MM.1S (cell line): ENCODE results near the gene MRAS.

ENCODE experiments used
- DNase-seq: peaks from one replicate; pipeline ENCODE4 v3.0.0-alpha.2; 2015
- H2AFZ ChIP-seq: fragments of 300-600 bp; sonication (generic); 2 replicates; pipeline ENCODE4 v1.6.0; 2016; ENCODE audit warnings: antibody characterized with exemption, low read length
- H3F3A ChIP-seq: fragments of 300-600 bp; sonication (generic); 2 replicates; pipeline ENCODE4 v1.6.1; 2016; ENCODE audit warnings: mild to moderate bottlenecking, antibody characterized with exemption, low read length, moderate library complexity, mixed read lengths; ENCODE audit not compliant: insufficient read depth
- H3K27ac ChIP-seq: fragments of 300-600 bp; sonication (generic); 2 replicates; pipeline ENCODE4 v1.5.1; 2016; ENCODE audit warnings: mild to moderate bottlenecking, low read length
- H3K27me3 ChIP-seq: fragments of 300-600 bp; sonication (generic); replicated peaks from 2 replicates; pipeline ENCODE4 v1.6.0; 2016; ENCODE audit warnings: low read length; ENCODE audit not compliant: insufficient read depth
- H3K36me3 ChIP-seq: fragments of 300-600 bp; sonication (generic); replicated peaks from 2 replicates; pipeline ENCODE4 v1.6.1; 2016; ENCODE audit warnings: mild to moderate bottlenecking, low read length, mixed read lengths; ENCODE audit not compliant: insufficient read depth
- H3K4me1 ChIP-seq: fragments of 300-600 bp; sonication (generic); 2 replicates; pipeline ENCODE4 v1.6.1; 2016; ENCODE audit warnings: low read length, mixed read lengths
- H3K4me2 ChIP-seq: fragments of 300-600 bp; sonication (generic); 2 replicates; pipeline ENCODE4 v1.6.0; 2016; ENCODE audit warnings: low read depth, low read length
- H3K4me3 ChIP-seq: fragments of 300-600 bp; sonication (generic); 2 replicates; pipeline ENCODE4 v1.5.1; 2016; ENCODE audit warnings: low read length, mixed read lengths
- H3K79me2 ChIP-seq: fragments of 300-600 bp; sonication (generic); 2 replicates; pipeline ENCODE4 v1.6.1; 2016; ENCODE audit warnings: mixed run types, low read length, mixed read lengths
- H3K9ac ChIP-seq: fragments of 300-600 bp; sonication (generic); 2 replicates; pipeline ENCODE4 v1.6.1; 2016; ENCODE audit warnings: low read length, mixed read lengths
- H3K9me2 ChIP-seq: fragments of 300-600 bp; sonication (generic); replicated peaks from 2 replicates; pipeline ENCODE4 v1.6.1; 2016; ENCODE audit warnings: mild to moderate bottlenecking, low read length, mixed read lengths; ENCODE audit not compliant: insufficient read depth
- H3K9me3 ChIP-seq: fragments of 300-600 bp; sonication (generic); replicated peaks from 2 replicates; pipeline ENCODE4 v1.6.1; 2016; ENCODE audit warnings: mild to moderate bottlenecking, low read length, mixed read lengths; ENCODE audit not compliant: insufficient read depth
- H4K20me1 ChIP-seq: fragments of 300-600 bp; sonication (generic); 2 replicates; pipeline ENCODE4 v1.6.1; 2016; ENCODE audit warnings: mild to moderate bottlenecking, low read length, moderate library complexity, mixed read lengths; ENCODE audit not compliant: insufficient read depth
- CTCF ChIP-seq: fragments of 300-600 bp; sonication (generic); IDR thresholded peaks from 2 replicates; pipeline ENCODE4 v1.5.1; 2016; ENCODE audit warnings: antibody characterized with exemption, low read length, mixed read lengths
- EZH2 ChIP-seq: fragments of 300-600 bp; sonication (generic); optimal IDR thresholded peaks from 2 replicates; pipeline ENCODE3; 2017; ENCODE audit warnings: low read depth, mild to moderate bottlenecking, antibody characterized with exemption, low read length, mixed read lengths
- EZH2phosphoT487 ChIP-seq: fragments of 300-600 bp; sonication (generic); IDR thresholded peaks from 2 replicates; pipeline ENCODE4 v1.6.1; 2018; ENCODE audit warnings: antibody characterized with exemption, low read length

The MRAS gene

DNA sequence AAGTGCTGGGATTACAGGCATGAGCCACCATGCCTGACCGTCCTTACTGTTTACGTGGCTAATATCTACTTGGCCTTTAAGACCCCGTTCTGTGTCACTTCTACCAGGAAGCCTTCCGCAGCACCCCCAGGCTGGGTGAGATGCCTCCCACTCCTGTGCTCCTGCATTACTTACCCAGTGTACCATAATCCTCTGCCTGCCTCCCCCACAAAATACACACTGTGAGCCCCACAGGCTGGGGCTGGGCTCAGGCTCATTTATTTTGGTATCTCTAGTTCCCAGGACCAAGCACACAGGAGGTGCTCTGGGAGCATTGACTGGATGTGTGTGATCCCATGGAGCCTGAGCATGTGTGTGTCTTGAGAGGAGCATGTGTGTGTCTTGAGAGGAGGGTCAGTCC lies 14.9 kb downstream of the MRAS start:
- Histone ChIP-seq H3K4me3 (no peak overlapping the region), H3K4me2 (no peak overlapping the region), H3K4me1 (no peaks in the 10 kb centered on the region), H3K27ac (no peak overlapping the region), H3K36me3 (no peaks in the 10 kb centered on the region), H3K27me3 (peaks cover 9% of the 10 kb centered on the region), H3K9me2 (no peaks in the 10 kb centered on the region), H4K20me1 (no peaks in the 10 kb centered on the region), H3K9me3 (no peaks in the 10 kb centered on the region), H3K9ac (no peak overlapping the region), H2AFZ (no peak overlapping the region), H3F3A (no peaks in the 10 kb centered on the region), H3K79me2 (no peaks in the 10 kb centered on the region)
- TF ChIP-seq CTCF (no peak), EZH2 (no peak), EZH2phosphoT487 (no peak)
- DNase-seq, result no peak

DNA sequence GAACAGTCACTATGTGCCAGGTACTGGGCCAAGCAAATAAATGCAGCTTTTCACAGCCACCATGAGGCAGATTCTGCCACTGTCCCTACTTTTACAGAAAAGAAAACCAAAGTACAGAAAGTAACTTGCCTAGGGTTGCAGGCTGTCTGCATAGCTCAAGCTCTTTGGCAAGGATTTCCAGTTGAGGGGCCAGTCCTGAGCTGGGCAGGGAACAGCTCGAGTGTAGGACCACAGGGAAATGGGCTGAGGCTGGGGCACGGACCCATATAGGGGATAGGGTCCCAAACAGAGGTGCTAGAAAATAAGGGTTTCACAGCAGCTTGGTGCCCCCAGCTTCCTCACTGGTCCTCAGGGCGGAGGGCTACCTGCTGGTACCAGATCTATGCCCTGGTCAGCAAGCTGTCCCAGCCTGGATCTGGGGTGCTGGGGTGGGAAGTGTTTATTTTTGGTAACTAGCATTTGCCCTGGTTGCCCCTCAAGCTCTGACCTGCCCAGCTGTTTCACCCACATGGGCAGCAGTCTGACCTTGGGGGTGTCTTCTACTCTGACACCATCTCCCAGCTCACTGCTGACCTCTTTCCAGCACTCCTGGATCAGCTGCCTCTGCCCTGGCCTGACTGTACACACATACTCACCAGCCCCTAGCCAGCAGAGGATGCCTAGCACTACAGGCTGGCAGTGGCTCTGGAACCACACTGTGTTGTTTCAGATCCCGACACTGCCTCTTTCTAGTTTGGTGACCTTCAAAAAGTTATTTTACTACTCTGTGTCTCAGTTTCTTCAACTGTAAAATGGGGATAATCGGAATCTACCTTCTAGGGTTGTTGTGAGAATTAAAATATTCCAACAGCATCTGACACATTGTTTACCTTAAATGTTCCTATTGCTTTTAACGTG lies 16.2 kb downstream of the MRAS start:
- Histone ChIP-seq H3K9ac (no peak overlapping the region), H3K79me2 (no peaks in the 10 kb centered on the region), H3K27ac (no peak overlapping the region), H3F3A (no peaks in the 10 kb centered on the region), H3K36me3 (no peaks in the 10 kb centered on the region), H2AFZ (no peak overlapping the region), H3K27me3 (peaks cover 21% of the 10 kb centered on the region), H3K4me1 (no peaks in the 10 kb centered on the region), H4K20me1 (no peaks in the 10 kb centered on the region), H3K4me3 (no peak overlapping the region), H3K9me3 (no peaks in the 10 kb centered on the region), H3K9me2 (no peaks in the 10 kb centered on the region), H3K4me2 (no peak overlapping the region)
- no peak for DNase-seq
- no peak for TF ChIP-seq EZH2
- TF ChIP-seq EZH2phosphoT487, result no peak
- TF ChIP-seq CTCF, result no peak

- H3K4me1 ChIP-seq, result peaks cover under 1% of the 10 kb centered on the region; the same call in 1 of the 2 replicates
- H3K79me2 ChIP-seq, result no peaks in the 10 kb centered on the region
Measured at GRCh38 chr3:138365253-138365555, 16.8 kb downstream of the MRAS start.

More at GRCh38 chr3:138365253-138365555, 16.8 kb downstream of the MRAS start:
- H3K4me2 ChIP-seq, result no peak overlapping the region
- no peak overlapping the region for H2AFZ ChIP-seq
- TF ChIP-seq EZH2phosphoT487 (no peak), CTCF (no peak), EZH2 (no peak)
- no peaks in the 10 kb centered on the region for H3K9me3 ChIP-seq
- no peaks in the 10 kb centered on the region for H3K36me3 ChIP-seq
- H3K9me2 ChIP-seq, result no peaks in the 10 kb centered on the region
- no peak for DNase-seq
- H3K9ac ChIP-seq, result no peak overlapping the region
- H4K20me1 ChIP-seq, result no peaks in the 10 kb centered on the region
- peaks cover 25% of the 10 kb centered on the region for H3K27me3 ChIP-seq
- H3F3A ChIP-seq, result no peaks in the 10 kb centered on the region
- H3K4me3 ChIP-seq, result no peak overlapping the region
- no peak overlapping the region for H3K27ac ChIP-seq
